Left kidney (tissue), 8 donors: ENCODE results near the gene NMT2. TPM values are rescaled to one million over a fixed set of nuclear protein-coding genes. Genes with fewer than 3 reads are reported as not detected.
"Not testable (repeated sequence)": the region's sequence is repeated elsewhere in the genome, so short reads cannot be mapped to it uniquely, and the experiment has no call there.

Source experiments
- DNase-seq: peaks from one replicate; pipeline ENCODE4 v3.0.0-alpha.2; 2013
- long read RNA-seq, 8 donors: transcript quantifications; one replicate each; lab custom pipeline, GENCODE V29; 2026
- polyA plus RNA-seq: library from polyadenylated mRNA; unstranded; fragments of 120-200 nt; gene quantifications from one replicate; pipeline ENCODE4 v1.2.1, GENCODE V29; 2013; ENCODE audit not compliant: insufficient read length

The NMT2 gene
- 45.5 TPM for polyA plus RNA-seq
- long read RNA-seq, donor 1, partial matches to known transcripts = 0 of 3 reads
- long read RNA-seq, donor 1, other reads (novel, unspliced or antisense) = 0 of 3 reads
- long read RNA-seq, donor 2, partial matches to known transcripts = 0 of 3 reads
- long read RNA-seq, donor 2, other reads (novel, unspliced or antisense) = 0 of 3 reads
- long read RNA-seq, donor 3, transcript NMT2-202 (12 exons, 2,907 nt) = major isoform, 6 of 6 reads
- long read RNA-seq, donor 3, partial matches to known transcripts = 0 of 6 reads
- long read RNA-seq, donor 3, other reads (novel, unspliced or antisense) = 0 of 6 reads
- long read RNA-seq, donor 4 = 0 reads
- long read RNA-seq, donor 5, partial matches to known transcripts = 0 of 3 reads
- long read RNA-seq, donor 5, other reads (novel, unspliced or antisense) = 0 of 3 reads
- long read RNA-seq, donor 6 = 0 reads
- long read RNA-seq, donor 7, partial matches to known transcripts = 0 of 4 reads
- long read RNA-seq, donor 7, other reads (novel, unspliced or antisense) = 0 of 4 reads
- long read RNA-seq, donor 8, partial matches to known transcripts = 0 of 3 reads
- long read RNA-seq, donor 8, other reads (novel, unspliced or antisense) = 0 of 3 reads

DNA sequence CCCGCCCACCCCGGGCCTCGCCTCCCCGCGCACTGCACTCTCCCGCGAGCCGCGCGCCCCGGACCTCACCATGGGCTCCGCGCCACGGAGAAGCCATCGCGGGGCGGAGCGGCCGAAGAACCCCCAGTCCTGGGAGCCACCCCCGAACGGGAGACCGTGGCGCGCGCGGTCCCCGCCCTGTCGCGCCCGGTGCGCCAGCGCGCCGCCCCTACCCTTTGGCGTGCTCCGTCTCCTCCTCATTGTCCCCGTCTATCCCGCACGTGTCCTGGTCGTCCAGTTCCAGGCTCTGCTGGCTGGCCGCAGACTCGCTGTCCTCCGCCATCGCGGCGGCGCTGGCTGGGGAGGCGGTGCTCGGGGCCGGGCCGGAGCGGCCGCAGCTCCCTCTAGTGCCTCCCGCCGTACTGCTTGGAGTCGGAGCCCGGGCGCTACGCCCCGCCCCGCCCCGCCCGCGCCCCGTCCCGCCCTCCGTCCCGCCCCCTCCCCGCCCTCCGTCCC, at the start of gene NMT2:
Gene NMT2, minus strand, starts transcription at position 403 of the 495 bp plus-strand sequence. Its CDS starts 81 bp downstream, at position 322.
- peak; percentile 80 for DNase-seq

DNA sequence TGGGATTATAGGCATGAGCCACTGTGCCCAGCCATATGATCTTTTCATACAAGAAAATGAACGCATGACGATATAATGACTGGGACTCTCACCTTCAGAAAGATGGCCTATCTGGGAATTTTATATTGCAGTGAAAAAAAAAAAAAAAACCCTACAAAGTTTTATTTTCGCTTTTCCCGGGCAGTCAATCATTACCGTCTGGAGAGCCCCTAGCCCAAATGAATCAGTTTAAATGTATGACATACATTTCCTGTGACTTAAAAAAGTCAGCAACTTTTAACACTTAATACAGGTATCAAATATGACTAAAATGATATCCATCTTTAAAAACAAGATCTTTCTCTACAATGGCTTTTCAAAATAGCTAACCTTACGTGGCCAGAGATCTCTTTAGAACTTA, 48.2 kb upstream of the NMT2 start:
- no peak for DNase-seq

- DNase-seq = no peak
Observed at GRCh38 chr10:15214237-15214636, 45.7 kb upstream of the NMT2 start.

DNA sequence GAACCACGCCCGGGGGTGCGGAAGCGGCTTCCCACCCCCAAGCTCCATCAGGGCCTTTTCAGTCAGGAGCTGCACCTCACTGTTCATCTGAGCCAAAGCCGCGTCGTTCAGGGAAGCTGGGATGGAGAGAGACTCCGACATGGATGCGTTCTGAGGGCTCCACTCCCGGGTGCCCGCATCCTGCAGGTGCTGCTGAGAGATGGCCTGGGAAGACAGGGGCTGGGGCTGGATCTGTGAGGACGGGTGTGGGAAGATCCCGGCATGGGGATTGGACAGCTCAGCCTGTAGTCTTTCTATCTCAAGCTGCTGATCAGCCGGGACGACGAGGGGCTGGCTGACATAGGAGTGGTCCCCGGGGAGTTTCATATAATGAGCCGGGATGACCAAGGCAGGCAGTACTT, 45.0 kb upstream of the NMT2 start:
- DNase-seq = no peak

DNA sequence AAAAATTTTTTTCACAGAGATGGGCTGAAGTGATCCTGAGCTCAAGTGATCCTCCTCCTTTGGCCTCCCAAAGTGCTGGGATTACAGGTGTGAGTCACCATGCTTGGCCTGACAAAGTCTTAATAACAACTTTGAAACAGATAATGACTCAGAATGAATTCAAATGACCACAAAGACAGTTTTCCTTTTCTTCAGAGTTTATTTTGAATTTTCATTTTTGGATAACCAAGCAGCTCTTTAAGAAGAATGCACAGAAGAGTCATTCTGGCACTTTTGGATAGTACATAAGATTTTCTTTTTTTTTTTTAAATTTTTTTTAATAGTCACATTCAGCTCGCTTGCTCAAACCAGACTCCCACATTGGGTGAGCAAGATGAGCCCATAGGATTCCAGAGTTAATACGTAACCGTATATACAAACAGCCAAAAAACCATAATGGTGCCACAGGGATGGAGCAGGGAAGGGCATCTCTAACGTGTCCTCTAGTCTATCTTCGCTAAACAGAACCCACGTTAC, 43.0 kb upstream of the NMT2 start:
- DNase-seq = no peak

DNA sequence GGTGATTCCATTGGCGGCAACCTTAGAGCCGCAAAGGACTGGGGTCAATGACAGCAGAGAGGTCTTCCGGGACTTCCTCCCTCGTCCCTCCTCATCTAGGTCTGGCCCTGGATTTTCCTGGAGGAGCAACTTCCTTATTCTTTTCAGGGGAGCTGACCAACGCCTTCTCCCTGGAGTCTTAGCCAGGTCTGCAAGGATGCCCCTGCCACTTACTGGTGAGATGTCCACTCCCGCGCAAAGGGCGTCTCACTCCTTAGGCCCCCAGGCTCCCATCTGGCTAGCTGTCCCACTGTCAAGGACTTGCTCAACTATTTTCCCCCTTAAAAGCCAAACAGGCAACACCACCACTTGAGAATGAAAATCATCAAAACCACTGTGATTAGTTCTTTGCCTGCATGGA, 42.0 kb upstream of the NMT2 start:
- DNase-seq = no peak

GRCh38 chr10:15209827-15210509, 41.5 kb upstream of the NMT2 start:
- DNase-seq = peak; percentile 77

GRCh38 chr10:15208221-15208620, 39.7 kb upstream of the NMT2 start:
- no peak for DNase-seq

DNA sequence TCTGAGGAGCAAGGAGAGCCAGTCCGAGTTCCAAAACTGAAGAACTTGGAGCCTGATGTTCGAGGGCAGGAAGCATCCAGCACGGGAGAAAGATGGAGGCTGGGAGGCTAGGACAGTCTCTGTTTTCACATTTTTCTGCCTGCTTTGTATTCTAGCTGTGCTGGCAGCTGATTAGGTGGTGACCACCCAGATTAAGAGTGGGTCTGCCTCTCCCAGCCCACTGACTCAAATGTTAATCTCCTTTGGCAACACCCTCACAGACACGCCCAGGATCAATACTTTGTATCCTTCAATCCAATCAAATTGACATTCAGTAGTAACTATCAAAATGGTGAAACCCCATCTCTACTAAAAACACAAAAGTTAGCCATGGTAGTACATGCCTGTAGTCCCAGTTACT, 38.9 kb upstream of the NMT2 start:
- not testable (repeated sequence) for DNase-seq

- DNase-seq = no peak
Observed at GRCh38 chr10:15202639-15203038, 34.1 kb upstream of the NMT2 start.

DNA sequence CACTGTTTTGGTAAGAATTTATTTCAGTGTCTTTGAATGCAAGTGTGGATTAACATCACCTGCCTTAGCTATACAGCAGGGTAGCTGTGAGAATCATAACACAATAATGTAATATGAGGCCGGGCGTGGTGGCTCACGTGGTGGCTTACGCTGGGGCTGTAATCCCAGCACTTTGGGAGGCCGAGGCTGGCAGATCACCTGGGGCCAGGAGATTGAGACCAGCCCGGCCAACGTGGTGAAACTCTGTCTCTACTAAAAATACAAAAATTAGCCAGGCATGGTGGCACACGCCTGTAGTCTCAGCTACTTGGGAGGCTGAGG, 33.8 kb upstream of the NMT2 start:
- DNase-seq = not testable (repeated sequence)

DNA sequence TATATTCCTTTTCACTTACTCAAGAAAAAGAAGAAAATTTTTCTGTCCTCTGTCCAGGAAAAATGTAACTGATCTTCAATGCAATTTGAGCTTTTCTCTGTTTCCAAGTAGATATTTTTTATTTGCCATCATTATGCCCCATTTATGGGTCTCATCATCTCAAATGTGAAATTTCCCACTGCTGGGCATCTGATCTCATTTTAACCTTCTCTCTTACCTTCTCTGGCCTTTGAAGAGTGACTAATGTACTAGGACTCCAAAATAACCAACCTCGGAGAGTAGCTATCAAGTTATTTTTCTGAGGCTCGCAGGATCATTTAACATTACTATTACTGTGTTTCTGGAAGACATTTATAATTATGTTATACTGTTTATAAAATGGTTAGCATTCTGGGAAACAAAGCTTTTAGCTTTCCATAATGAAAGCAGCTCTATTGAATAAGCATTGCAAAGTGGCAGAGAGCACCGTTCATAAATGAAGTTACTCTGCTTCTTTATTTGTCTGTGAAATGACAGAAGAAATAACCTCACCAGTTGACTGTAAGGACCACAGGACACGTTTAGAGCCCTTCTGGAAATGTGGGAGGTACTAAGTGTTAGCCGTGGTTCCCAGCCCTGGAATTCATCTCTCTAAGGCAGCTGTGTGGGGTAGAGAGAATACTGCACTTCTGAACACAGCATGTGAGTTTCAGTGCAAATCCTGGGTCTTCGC, 33.3 kb upstream of the NMT2 start:
- no peak for DNase-seq

- DNase-seq = peak; percentile 18
Observed at GRCh38 chr10:15200626-15201025, 32.1 kb upstream of the NMT2 start.

DNA sequence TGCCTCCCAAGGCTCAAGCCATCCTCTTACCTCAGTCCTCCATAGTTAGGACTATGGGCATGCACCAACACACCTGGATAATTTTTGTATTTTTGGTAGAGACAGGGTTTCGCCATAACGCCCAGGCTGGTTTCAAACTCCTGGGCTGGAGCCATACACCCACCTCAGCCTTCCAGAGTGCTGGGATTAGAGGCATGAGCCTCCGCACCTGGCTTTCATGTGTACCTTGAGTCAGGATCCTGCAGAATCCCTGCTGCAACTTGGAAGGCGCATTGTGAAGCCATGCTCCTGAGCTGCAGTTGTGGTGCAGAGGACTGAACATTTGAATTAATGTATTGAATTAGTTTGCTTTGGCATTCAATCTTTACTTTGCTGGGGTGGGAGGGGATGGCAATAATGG, 29.4 kb upstream of the NMT2 start:
- DNase-seq = no peak

DNA sequence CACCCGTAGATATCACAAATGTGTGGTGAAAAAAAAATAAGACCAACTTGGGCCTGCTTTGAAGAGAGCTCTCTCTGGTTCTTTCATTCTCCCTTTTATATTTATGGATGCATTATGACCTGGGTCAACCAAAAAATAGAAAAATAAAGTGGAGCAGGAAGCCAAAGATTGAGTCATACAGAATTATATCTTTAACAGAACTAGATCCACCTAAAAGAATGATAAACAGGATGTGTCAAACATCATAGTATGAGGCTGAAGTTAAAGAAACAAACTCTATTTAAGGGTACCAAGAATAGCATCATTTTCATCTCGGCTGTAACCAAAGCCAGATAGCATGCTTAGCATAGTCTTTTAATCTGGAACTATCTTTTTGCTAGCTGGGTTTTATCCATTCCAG, 28.8 kb upstream of the NMT2 start:
- DNase-seq = no peak

DNA sequence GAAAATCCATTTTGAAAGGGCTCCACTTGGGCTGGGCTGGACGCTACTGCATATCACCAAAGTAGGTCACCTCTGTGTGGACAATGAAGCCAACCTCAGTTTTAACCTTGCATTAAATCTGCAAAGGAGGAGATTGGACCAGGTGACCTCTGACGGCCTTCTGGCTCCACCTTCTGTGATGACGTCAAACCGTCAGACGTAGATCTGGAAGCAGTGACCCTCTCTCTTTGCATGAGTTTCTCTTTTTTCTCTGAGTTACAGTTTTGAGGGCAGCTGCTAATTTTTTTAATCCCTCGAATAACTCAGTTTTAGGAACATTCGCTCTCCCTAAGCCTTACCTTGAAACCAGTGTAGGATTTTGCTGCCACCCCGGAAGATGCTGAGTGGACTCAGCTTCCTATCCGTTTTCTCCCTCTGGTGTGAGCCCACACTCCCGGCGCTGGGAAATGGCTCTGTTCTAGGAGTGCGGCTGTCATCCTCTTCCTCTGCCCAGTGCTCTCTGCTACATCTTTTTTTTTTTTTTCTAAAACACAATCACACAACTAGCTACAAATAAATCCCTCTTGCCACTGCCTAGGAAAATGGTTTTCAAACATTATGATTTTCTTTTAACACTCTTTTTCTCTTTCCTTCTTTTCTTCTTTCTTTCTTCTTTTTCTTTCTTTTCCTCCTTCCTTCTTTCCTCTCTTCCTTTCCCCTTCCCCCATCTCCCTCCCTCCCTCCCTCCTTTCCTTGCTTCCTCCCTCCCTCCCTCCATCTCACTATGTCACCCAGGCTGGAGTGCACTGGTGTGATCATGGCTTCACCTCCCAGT, 27.7 kb upstream of the NMT2 start:
- no peak for DNase-seq

GRCh38 chr10:15189133-15189885, 20.8 kb upstream of the NMT2 start:
- no peak for DNase-seq

GRCh38 chr10:15188603-15189002, 20.1 kb upstream of the NMT2 start:
- DNase-seq = no peak

- no peak for DNase-seq
Observed at GRCh38 chr10:15183689-15184481, 15.4 kb upstream of the NMT2 start.
